KOPT-K1 (cell line): Measurements from ENCODE around the gene GAS2L1.

Experiments
- H3K27ac ChIP-seq: fragments of 200-600 bp; sonication (generic); 2 replicates; pipeline ENCODE4 v1.5.1; 2016; ENCODE audit warnings: antibody characterized with exemption, mild to moderate bottlenecking, low read depth, low read length; ENCODE audit not compliant: poor library complexity, severe bottlenecking
- H3K36me3 ChIP-seq: fragments of 200-600 bp; sonication (generic); 2 replicates; pipeline ENCODE4 v1.5.1; 2017; ENCODE audit warnings: antibody characterized with exemption, mild to moderate bottlenecking, low read length, moderate library complexity; ENCODE audit not compliant: insufficient read depth
- H3K9me3 ChIP-seq: fragments of 200-600 bp; sonication (generic); 2 replicates; pipeline ENCODE4 v1.5.1; 2017; ENCODE audit warnings: antibody characterized with exemption, low read length, mild to moderate bottlenecking; ENCODE audit not compliant: insufficient read depth, poor library complexity, severe bottlenecking

Gene GAS2L1

GRCh38 chr22:29299136-29299900 is 7.1 kb upstream of the GAS2L1 start:
- peaks cover 76% of the 10 kb centered on the region for H3K36me3 ChIP-seq
- no peak overlapping the region for H3K27ac ChIP-seq
- H3K9me3 ChIP-seq, result no peaks in the 10 kb centered on the region

GRCh38 chr22:29300467-29300806 is 6.0 kb upstream of the GAS2L1 start:
- Histone ChIP-seq H3K27ac (no peak overlapping the region), H3K36me3 (peaks cover 65% of the 10 kb centered on the region)

GRCh38 chr22:29300807-29301601 is 5.4 kb upstream of the GAS2L1 start:
- Histone ChIP-seq H3K9me3 (no peaks in the 10 kb centered on the region), H3K36me3 (peaks cover 59% of the 10 kb centered on the region), H3K27ac (no peak overlapping the region)

More at GRCh38 chr22:29300467-29300806, 6.0 kb upstream of the GAS2L1 start:
- H3K9me3 ChIP-seq, result no peaks in the 10 kb centered on the region

- Histone ChIP-seq H3K27ac (no peak overlapping the region), H3K36me3 (peaks cover 50% of the 10 kb centered on the region), H3K9me3 (no peaks in the 10 kb centered on the region)
Measured at GRCh38 chr22:29301716-29302401, 4.6 kb upstream of the GAS2L1 start.

- Histone ChIP-seq H3K36me3 (peaks cover 46% of the 10 kb centered on the region), H3K9me3 (no peaks in the 10 kb centered on the region), H3K27ac (no peak overlapping the region)
Measured at GRCh38 chr22:29302402-29302680, 4.1 kb upstream of the GAS2L1 start.

- peaks cover 40% of the 10 kb centered on the region for H3K36me3 ChIP-seq
- no peaks in the 10 kb centered on the region for H3K9me3 ChIP-seq
- no peak overlapping the region for H3K27ac ChIP-seq
Measured at GRCh38 chr22:29302681-29303465, 3.6 kb upstream of the GAS2L1 start.

GRCh38 chr22:29305836-29306174 is 645 bp upstream of the GAS2L1 start:
- Histone ChIP-seq H3K9me3 (no peaks in the 10 kb centered on the region), H3K36me3 (peaks cover 11% of the 10 kb centered on the region), H3K27ac (no peak overlapping the region)

GRCh38 chr22:29306835-29307595 is 565 bp downstream of the GAS2L1 start:
- H3K27ac ChIP-seq, result peak overlapping the region; percentile 22
- no peaks in the 10 kb centered on the region for H3K9me3 ChIP-seq
- H3K36me3 ChIP-seq, result no peaks in the 10 kb centered on the region

GRCh38 chr22:29307596-29308147 is 1.2 kb downstream of the GAS2L1 start:
- Histone ChIP-seq H3K36me3 (no peaks in the 10 kb centered on the region), H3K9me3 (no peaks in the 10 kb centered on the region), H3K27ac (no peak overlapping the region)

GRCh38 chr22:29308148-29308790 is 1.8 kb downstream of the GAS2L1 start:
- no peaks in the 10 kb centered on the region for H3K36me3 ChIP-seq
- H3K27ac ChIP-seq, result peak overlapping the region; percentile 21
- no peaks in the 10 kb centered on the region for H3K9me3 ChIP-seq

GRCh38 chr22:29308791-29309262 is 2.4 kb downstream of the GAS2L1 start:
- H3K27ac ChIP-seq, result peak overlapping the region; percentile 21
- H3K36me3 ChIP-seq, result no peaks in the 10 kb centered on the region
- H3K9me3 ChIP-seq, result no peaks in the 10 kb centered on the region

GRCh38 chr22:29309332-29310064 is 3.0 kb downstream of the GAS2L1 start:
- H3K36me3 ChIP-seq, result no peaks in the 10 kb centered on the region
- peak overlapping the region; percentile 21 for H3K27ac ChIP-seq
- no peaks in the 10 kb centered on the region for H3K9me3 ChIP-seq
